PFSK-1 (cell line): ENCODE results near the gene PDGFRB.

Experiments
- FOXP2 ChIP-seq: optimal IDR thresholded peaks from 2 replicates; pipeline ENCODE3; 2011; ENCODE audit warnings: borderline replicate concordance, control low read depth, inconsistent platforms; ENCODE audit not compliant: insufficient read depth; ENCODE audit errors: extremely low read length, extremely low read depth
- POLR2AphosphoS5 ChIP-seq: IDR thresholded peaks from 2 replicates; pipeline ENCODE4 v1.6.1; 2012; ENCODE audit warnings: low read depth, mild to moderate bottlenecking, control low read depth, low read length, moderate library complexity
- SIN3A ChIP-seq: IDR thresholded peaks from 2 replicates; pipeline ENCODE4 v1.6.1; 2012; ENCODE audit warnings: mild to moderate bottlenecking, low read length, moderate library complexity, borderline replicate concordance; ENCODE audit not compliant: insufficient read depth
- TAF1 ChIP-seq: IDR thresholded peaks from 2 replicates; pipeline ENCODE4 v1.6.1; 2012; ENCODE audit warnings: low read length, control low read depth, borderline replicate concordance; ENCODE audit not compliant: insufficient read depth
- TF ChIP-seq, protein P1 (sequence below), 2 experiments: IDR thresholded peaks; 2 replicates each; pipeline versions ENCODE4 v1.6.1 to v1.8.0; 2011 to 2012; ENCODE audit warnings: low read depth in 2 of 2, low read length in 2 of 2, control low read depth in 1 of 2, inconsistent platforms in 1 of 2, mild to moderate bottlenecking in 1 of 2, moderate library complexity in 1 of 2; ENCODE audit not compliant: insufficient read depth in 1 of 2

Gene PDGFRB

DNA sequence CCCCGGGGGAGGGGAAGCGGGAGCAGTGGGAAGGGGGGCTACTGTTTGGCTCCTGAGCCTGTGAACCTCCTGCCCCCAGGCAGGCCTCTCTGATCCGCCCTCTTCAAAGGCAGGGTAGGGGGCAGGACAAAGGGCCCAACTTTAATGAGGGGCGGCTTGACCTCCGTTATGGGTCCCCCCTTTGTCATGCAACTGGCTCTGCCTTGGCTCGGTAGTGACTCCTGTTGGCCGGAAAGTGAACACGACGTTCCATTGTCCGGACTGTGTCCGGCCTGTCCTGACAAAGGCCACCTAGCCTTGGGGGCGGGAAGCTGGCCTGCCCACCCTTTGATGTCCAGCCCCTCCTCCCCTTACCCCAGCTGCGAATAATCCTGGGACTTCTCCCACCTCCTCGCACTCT is 12.3 kb upstream of the PDGFRB start:
- TF ChIP-seq SIN3A (no peak), FOXP2 (no peak), TAF1 (no peak), POLR2AphosphoS5 (no peak)
- TF ChIP-seq, protein P1, sequence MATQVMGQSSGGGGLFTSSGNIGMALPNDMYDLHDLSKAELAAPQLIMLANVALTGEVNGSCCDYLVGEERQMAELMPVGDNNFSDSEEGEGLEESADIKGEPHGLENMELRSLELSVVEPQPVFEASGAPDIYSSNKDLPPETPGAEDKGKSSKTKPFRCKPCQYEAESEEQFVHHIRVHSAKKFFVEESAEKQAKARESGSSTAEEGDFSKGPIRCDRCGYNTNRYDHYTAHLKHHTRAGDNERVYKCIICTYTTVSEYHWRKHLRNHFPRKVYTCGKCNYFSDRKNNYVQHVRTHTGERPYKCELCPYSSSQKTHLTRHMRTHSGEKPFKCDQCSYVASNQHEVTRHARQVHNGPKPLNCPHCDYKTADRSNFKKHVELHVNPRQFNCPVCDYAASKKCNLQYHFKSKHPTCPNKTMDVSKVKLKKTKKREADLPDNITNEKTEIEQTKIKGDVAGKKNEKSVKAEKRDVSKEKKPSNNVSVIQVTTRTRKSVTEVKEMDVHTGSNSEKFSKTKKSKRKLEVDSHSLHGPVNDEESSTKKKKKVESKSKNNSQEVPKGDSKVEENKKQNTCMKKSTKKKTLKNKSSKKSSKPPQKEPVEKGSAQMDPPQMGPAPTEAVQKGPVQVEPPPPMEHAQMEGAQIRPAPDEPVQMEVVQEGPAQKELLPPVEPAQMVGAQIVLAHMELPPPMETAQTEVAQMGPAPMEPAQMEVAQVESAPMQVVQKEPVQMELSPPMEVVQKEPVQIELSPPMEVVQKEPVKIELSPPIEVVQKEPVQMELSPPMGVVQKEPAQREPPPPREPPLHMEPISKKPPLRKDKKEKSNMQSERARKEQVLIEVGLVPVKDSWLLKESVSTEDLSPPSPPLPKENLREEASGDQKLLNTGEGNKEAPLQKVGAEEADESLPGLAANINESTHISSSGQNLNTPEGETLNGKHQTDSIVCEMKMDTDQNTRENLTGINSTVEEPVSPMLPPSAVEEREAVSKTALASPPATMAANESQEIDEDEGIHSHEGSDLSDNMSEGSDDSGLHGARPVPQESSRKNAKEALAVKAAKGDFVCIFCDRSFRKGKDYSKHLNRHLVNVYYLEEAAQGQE (IDR thresholded peaks at IDR 0.05; ENCODE audit: insufficient read depth in 1 of 2, low read depth in 2 of 2, low read length in 2 of 2) = no peak

DNA sequence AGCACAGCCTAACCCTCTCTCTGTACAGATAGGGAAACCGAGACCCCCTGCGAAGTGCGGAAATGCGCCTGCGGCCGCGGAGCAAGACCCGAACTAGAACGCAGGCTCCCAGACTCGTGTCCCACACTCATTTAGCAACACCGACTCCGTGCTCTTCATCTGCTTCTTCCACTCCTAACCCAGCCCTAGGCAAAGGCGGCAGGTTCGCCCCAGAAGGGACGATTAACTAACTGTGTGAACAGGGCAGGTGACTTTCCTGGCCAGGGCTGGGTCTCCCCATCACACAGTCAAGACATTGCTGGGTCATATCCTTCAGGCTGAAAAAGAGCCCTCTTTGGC is 11.8 kb upstream of the PDGFRB start:
- TF ChIP-seq, protein P1 (IDR thresholded peaks at IDR 0.05; ENCODE audit: insufficient read depth in 1 of 2, low read depth in 2 of 2, low read length in 2 of 2) = no peak
- TF ChIP-seq FOXP2 (no peak), TAF1 (no peak), SIN3A (no peak), POLR2AphosphoS5 (no peak)

DNA sequence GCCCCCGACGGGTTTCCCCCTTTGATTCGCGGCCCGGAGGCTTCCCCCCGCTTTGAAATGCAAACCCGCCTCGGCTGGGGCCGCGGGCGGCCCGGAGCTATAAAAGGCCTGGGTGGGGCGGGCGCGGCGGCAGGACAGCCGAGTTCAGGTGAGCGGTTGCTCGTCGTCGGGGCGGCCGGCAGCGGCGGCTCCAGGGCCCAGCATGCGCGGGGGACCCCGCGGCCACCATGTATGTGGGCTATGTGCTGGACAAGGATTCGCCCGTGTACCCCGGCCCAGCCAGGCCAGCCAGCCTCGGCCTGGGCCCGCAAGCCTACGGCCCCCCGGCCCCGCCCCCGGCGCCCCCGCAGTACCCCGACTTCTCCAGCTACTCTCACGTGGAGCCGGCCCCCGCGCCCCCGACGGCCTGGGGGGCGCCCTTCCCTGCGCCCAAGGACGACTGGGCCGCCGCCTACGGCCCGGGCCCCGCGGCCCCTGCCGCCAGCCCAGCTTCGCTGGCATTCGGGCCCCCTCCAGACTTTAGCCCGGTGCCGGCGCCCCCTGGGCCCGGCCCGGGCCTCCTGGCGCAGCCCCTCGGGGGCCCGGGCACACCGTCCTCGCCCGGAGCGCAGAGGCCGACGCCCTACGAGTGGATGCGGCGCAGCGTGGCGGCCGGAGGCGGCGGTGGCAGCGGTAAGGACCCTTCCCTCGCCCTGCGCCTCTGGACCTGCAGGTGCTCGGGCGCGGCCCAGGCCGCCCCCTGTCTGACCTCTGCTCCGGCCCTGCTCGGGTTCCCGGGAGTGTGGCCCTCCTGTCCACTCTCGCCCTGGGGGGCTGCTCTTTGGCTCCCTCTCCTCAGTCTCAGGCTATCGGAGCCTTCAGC is 11.2 kb upstream of the PDGFRB start, which contains the start of gene CDX1:
TSS of gene CDX1 (plus strand) at position 129 of the 862 bp plus-strand sequence. CDS start at position 228, 99 bp downstream.
- TF ChIP-seq TAF1 (no peak), POLR2AphosphoS5 (no peak), FOXP2 (no peak), SIN3A (no peak)
- TF ChIP-seq, protein P1 (IDR thresholded peaks at IDR 0.05; ENCODE audit: insufficient read depth in 1 of 2, low read depth in 2 of 2, low read length in 2 of 2) = no peak

DNA sequence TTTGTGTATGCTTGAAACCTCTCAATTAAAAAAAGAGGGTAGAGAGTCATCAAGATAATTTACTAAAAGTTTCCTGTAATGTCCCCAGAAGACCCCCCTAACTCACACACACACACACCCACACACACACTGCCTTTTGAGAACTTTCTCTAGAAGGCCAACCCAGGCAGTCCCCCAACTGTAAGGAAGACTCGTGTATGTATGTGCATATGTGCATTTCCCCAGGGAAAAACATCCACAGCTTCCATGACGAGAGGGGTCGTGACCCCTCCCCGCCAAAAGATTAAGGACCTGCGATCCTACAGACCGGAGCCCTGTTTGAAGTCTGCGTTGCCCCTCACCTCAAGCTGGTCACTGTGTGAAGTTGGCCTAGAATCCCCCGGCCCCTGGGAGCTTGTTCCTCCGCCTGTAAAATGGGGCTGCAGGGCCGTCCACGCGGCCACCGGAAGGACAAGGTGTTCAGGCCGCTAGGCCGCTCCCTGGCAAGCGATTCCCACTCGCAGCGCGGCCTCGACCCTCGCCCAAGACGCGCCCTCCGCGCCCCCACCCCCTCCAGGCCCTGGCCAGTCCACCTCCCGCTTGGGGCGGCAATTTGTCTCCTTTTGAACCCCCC is 10.5 kb upstream of the PDGFRB start:
- TF ChIP-seq, protein P1 (IDR thresholded peaks at IDR 0.05; ENCODE audit: insufficient read depth in 1 of 2, low read depth in 2 of 2, low read length in 2 of 2) = no peak
- TF ChIP-seq POLR2AphosphoS5 = no peak
- TF ChIP-seq TAF1 = no peak
- no peak for TF ChIP-seq SIN3A
- no peak for TF ChIP-seq FOXP2
